SW 1271 (cell line): Measurements from ENCODE around the gene FGF10.

Source experiments
- DNase-seq, 2 experiments: peaks; one replicate each; lab custom pipeline; 2025; lab: John Stamatoyannopoulos, UW

Gene FGF10

GRCh38 chr5:44389090-44389822 is at the start of gene FGF10:
Gene FGF10, minus strand, starts transcription at chr5:44389420. Its CDS starts 738 bp downstream, at chr5:44388682.
- DNase-seq, result no peak

GRCh38 chr5:44426944-44427343 is 37.7 kb upstream of the FGF10 start:
- no peak for DNase-seq

GRCh38 chr5:44412286-44412685 is 23.1 kb upstream of the FGF10 start:
- DNase-seq, result no peak

- no peak for DNase-seq
Measured at GRCh38 chr5:44402084-44402483, 12.9 kb upstream of the FGF10 start.

- DNase-seq, result no peak
Measured at GRCh38 chr5:44401611-44402010, 12.4 kb upstream of the FGF10 start.

- no peak for DNase-seq
Measured at GRCh38 chr5:44398382-44398781, 9.2 kb upstream of the FGF10 start.

- DNase-seq, result no peak
Measured at GRCh38 chr5:44396312-44396711, 7.1 kb upstream of the FGF10 start.

- DNase-seq, result no peak
Measured at GRCh38 chr5:44390351-44390750, 1.1 kb upstream of the FGF10 start.

- DNase-seq, result no peak
Measured at GRCh38 chr5:44389823-44390143, 563 bp upstream of the FGF10 start.

- no peak for DNase-seq
Measured at GRCh38 chr5:44388321-44389089, 715 bp downstream of the FGF10 start.

GRCh38 chr5:44387921-44388320 is 1.3 kb downstream of the FGF10 start:
- DNase-seq, result no peak

- DNase-seq, result no peak
Measured at GRCh38 chr5:44387406-44387805, 1.8 kb downstream of the FGF10 start.

GRCh38 chr5:44385291-44385900 is 3.8 kb downstream of the FGF10 start:
- no peak for DNase-seq

- no peak for DNase-seq
Measured at GRCh38 chr5:44384816-44385215, 4.4 kb downstream of the FGF10 start.

GRCh38 chr5:44382894-44383293 is 6.3 kb downstream of the FGF10 start:
- DNase-seq, result no peak

GRCh38 chr5:44377057-44377456 is 12.2 kb downstream of the FGF10 start:
- no peak for DNase-seq

GRCh38 chr5:44372028-44372427 is 17.2 kb downstream of the FGF10 start:
- DNase-seq, result no peak

GRCh38 chr5:44367203-44367602 is 22.0 kb downstream of the FGF10 start:
- no peak for DNase-seq

- DNase-seq, result no peak
Measured at GRCh38 chr5:44365345-44365744, 23.9 kb downstream of the FGF10 start.

GRCh38 chr5:44364097-44364496 is 25.1 kb downstream of the FGF10 start:
- no peak for DNase-seq

GRCh38 chr5:44361342-44362001 is 27.7 kb downstream of the FGF10 start:
- no peak for DNase-seq

- no peak for DNase-seq
Measured at GRCh38 chr5:44360919-44361318, 28.3 kb downstream of the FGF10 start.

- DNase-seq, result no peak
Measured at GRCh38 chr5:44358421-44358820, 30.8 kb downstream of the FGF10 start.
